HEK293T (cell line): ENCODE measurements around the gene PHF23.

Source experiments
- CTCF ChIA-PET: fragments of 350-600 bp; formaldehyde crosslinking; extraction: SDS; loops from one replicate; lab custom pipeline; 2021; ENCODE audit warnings: antibody characterized with exemption, inconsistent platforms; lab: Yijun Ruan, JAX
- POLR2A ChIA-PET: fragments of 350-600 bp; formaldehyde crosslinking; extraction: SDS; loops from one replicate; lab custom pipeline; 2020; ENCODE audit warnings: antibody characterized with exemption, inconsistent platforms; lab: Yijun Ruan, JAX
- DNase-seq: peaks from one replicate; pipeline ENCODE4 v3.0.0; 2012; ENCODE audit warnings: mixed read lengths; ENCODE audit errors: extremely low spot score
- ARNT ChIP-seq: fragments of 450-650 bp; IDR thresholded peaks from 2 replicates; pipeline ENCODE4 v1.6.1; 2017; ENCODE audit warnings: mild to moderate bottlenecking
- BHLHE40 ChIP-seq: fragments of 450-650 bp; IDR thresholded peaks from 2 replicates; pipeline ENCODE4 v1.6.1; 2016; ENCODE audit warnings: mild to moderate bottlenecking, moderate library complexity, borderline replicate concordance
- CTBP1 ChIP-seq: fragments of 450-650 bp; IDR thresholded peaks from 2 replicates; pipeline ENCODE4 v1.6.1; 2016; ENCODE audit warnings: borderline replicate concordance
- ELF4 ChIP-seq: fragments of 450-650 bp; IDR thresholded peaks from 2 replicates; pipeline ENCODE4 v1.6.1; 2017; ENCODE audit warnings: antibody characterized with exemption
- FOXA1 ChIP-seq: fragments of 450-650 bp; IDR thresholded peaks from 2 replicates; pipeline ENCODE4 v1.6.1; 2016; ENCODE audit warnings: mild to moderate bottlenecking
- FOXK2 ChIP-seq: fragments of 450-650 bp; IDR thresholded peaks from 2 replicates; pipeline ENCODE4 v1.6.1; 2016; ENCODE audit warnings: mild to moderate bottlenecking
- FOXM1 ChIP-seq: fragments of 450-650 bp; IDR thresholded peaks from 2 replicates; pipeline ENCODE4 v1.6.1; 2017; ENCODE audit warnings: mild to moderate bottlenecking, borderline replicate concordance
- HDGF ChIP-seq: fragments of 450-650 bp; IDR thresholded peaks from 2 replicates; pipeline ENCODE4 v1.6.1; 2017; ENCODE audit warnings: antibody characterized with exemption, borderline replicate concordance
- L3MBTL2 ChIP-seq: fragments of 450-650 bp; conservative IDR thresholded peaks from 2 replicates; pipeline ENCODE4 v1.6.1; 2016; ENCODE audit warnings: mild to moderate bottlenecking
- LEF1 ChIP-seq: fragments of 450-650 bp; IDR thresholded peaks from 2 replicates; pipeline ENCODE4 v1.6.1; 2017; ENCODE audit warnings: mild to moderate bottlenecking, borderline replicate concordance
- NFRKB ChIP-seq: fragments of 450-650 bp; IDR thresholded peaks from 2 replicates; pipeline ENCODE4 v1.6.1; 2016; ENCODE audit warnings: mild to moderate bottlenecking, moderate library complexity
- SP1 ChIP-seq: fragments of 450-650 bp; IDR thresholded peaks from 2 replicates; pipeline ENCODE4 v1.6.1; 2017
- SUZ12 ChIP-seq: fragments of 450-650 bp; IDR thresholded peaks from 2 replicates; pipeline ENCODE4 v1.6.1; 2016; ENCODE audit warnings: mild to moderate bottlenecking
- TARDBP ChIP-seq: fragments of 450-650 bp; IDR thresholded peaks from 2 replicates; pipeline ENCODE4 v1.6.1; 2016
- ZNF384 ChIP-seq: fragments of 450-650 bp; IDR thresholded peaks from 2 replicates; pipeline ENCODE4 v1.6.1; 2016
- TF ChIP-seq, protein P1 (sequence below): fragments of 450-650 bp; IDR thresholded peaks from 2 replicates; pipeline ENCODE4 v1.6.1; 2016

PHF23 gene

DNA sequence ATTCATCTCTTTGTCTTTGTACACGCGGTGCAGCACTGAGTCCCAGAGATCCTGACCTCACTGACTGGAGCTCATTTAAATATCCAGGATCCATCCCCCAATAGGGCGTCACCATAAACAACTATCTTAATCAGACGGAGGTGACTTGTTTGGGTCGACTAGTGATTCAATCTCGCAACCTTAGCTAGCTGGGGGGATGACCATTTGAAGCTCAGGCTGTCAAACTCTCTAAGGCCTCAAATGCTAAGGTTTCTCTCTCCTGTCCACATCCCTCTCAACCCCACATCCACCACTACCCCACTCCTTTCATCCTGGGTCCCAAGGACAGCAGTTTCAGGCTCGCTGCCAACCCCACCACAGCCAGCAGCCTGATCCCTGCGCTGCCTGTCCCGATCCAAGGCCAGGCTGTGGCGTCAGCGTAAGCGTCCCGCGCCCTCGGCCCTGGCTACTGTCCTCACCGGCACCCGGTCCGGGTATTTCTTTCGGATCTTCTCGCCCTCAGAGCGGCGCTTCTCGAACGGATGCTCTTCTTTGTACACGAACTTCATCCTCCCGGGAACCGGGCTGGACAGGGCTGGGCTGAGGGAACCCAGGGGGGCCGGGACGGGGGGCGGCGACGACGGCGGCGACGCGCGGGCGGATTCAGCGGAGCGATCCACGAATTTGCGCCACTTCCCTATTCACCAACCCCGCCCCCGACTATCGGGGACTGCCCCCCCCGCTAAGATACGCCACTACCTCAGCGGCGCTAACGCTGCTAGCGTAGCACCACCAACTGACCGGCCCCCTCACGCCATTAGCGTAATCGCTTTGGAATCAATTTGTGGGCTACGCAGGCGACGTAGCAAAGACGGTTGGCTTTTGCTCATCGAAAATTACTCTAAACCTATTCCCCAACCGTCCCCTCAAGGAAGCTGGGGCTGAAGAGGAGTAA is 2.8 kb upstream of the PHF23 start, which contains the start of gene GABARAP:
GABARAP (minus strand) TSS at position 667 of the 934 bp plus-strand sequence; CDS start at position 548, 119 bp downstream.
- CTCF ChIA-PET: interaction anchor here (0.9 to 1.4 kb wide), 2 partner anchors 9 to 21 kb away, joined by 3 to 4 read pairs; partner anchors contain the start of gene CTDNEP1
- TF ChIP-seq NFRKB: no peak
- no peak for TF ChIP-seq ELF4
- TF ChIP-seq FOXM1: peak; percentile 85; the same call in 1 of the 2 replicates
- no peak; the same call in 1 of the 2 replicates for TF ChIP-seq CTBP1
- no peak for TF ChIP-seq FOXK2
- TF ChIP-seq BHLHE40: no peak
- peak; percentile 57 for TF ChIP-seq L3MBTL2
- POLR2A ChIA-PET: interaction anchor here (0.7 to 9.7 kb wide), 12 partner anchors 8 to 88 kb away, joined by 3 to 166 read pairs (median 5); partner anchors contain the start of genes ACADVL, CTDNEP1, DLG4 and DVL2
- DNase-seq: peak; percentile 66

DNA sequence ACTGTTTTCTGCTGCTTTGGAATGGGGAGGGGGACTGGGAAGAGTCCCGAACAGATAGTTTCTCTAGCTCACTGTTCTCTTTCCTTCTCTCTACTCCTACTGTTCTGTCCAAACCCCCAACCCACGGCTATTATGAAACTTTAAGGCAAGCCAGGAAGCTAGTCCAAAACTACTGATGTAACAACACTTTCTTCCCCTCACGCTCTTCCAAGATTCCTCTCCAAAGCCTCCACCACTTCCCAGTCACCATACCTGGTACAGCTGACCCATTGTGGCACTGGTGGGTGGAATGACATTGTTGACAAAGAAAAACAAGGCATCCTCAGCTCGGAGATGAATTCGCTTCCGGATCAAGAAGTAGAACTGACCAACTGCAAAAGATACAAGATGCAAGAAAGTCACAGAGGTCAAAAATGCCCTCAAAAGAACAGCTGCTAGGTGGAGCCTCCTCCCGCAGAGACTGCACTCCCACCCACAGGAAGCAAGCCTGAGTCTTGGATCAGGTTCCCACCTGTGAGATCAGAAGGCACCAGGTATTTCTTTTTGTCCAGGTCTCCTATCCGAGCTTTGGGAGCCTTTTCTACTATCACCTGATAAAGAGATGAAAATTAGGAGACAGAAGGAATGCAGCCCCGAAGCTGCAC is 2.0 kb upstream of the PHF23 start:
- TF ChIP-seq ARNT (no peak), HDGF (no peak), ZNF384 (no peak), NFRKB (no peak), LEF1 (no peak), ELF4 (no peak), SP1 (no peak), FOXK2 (no peak), BHLHE40 (no peak), L3MBTL2 (no peak), TARDBP (no peak)
- TF ChIP-seq, protein P1, sequence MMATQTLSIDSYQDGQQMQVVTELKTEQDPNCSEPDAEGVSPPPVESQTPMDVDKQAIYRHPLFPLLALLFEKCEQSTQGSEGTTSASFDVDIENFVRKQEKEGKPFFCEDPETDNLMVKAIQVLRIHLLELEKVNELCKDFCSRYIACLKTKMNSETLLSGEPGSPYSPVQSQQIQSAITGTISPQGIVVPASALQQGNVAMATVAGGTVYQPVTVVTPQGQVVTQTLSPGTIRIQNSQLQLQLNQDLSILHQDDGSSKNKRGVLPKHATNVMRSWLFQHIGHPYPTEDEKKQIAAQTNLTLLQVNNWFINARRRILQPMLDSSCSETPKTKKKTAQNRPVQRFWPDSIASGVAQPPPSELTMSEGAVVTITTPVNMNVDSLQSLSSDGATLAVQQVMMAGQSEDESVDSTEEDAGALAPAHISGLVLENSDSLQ: no peak
- POLR2A ChIA-PET: interaction anchor here (0.7 to 9.7 kb wide), 9 partner anchors 9 to 89 kb away, joined by 3 to 166 read pairs (median 5); partner anchors contain the start of genes ACADVL, CTDNEP1, DLG4 and ELP5
- no peak for DNase-seq
- CTCF ChIA-PET: interaction anchor here (1.4 kb wide), 1 partner anchor 10 kb away, joined by 3 read pairs; the partner anchor contains the start of gene CTDNEP1

DNA sequence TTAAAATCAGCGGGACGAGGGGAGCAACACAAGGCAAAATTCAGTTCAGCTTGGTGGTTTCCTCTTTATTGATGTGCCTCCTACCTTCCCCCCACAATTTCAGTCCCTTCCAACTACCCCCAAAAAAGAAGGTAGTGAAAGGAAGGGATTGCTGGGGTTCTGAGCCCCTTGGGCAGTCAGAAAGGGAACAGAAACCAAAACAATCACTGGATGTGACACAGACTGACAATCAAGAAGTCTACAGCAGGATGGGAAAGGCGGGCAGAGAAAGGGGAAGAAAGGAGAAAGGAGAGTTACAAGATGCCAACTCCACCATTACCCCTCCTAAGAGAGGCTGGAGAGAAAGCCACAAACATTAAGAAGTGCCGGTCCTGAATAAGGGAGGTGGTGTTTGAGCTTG is 1.1 kb upstream of the PHF23 start:
- TF ChIP-seq FOXK2 (no peak), BHLHE40 (no peak), L3MBTL2 (no peak), ARNT (no peak), NFRKB (no peak), SUZ12 (no peak), CTBP1 (no peak)
- no peak for DNase-seq
- ChIA-PET CTCF (interaction anchor here (1.4 kb wide), 1 partner anchor 11 kb away, joined by 3 read pairs; the partner anchor contains the start of gene CTDNEP1), POLR2A (interaction anchor here (6.3 to 9.7 kb wide), 2 partner anchors 10 to 19 kb away, joined by 52 to 166 read pairs; partner anchors contain the start of genes ACADVL, CTDNEP1, DLG4 and ELP5)

DNA sequence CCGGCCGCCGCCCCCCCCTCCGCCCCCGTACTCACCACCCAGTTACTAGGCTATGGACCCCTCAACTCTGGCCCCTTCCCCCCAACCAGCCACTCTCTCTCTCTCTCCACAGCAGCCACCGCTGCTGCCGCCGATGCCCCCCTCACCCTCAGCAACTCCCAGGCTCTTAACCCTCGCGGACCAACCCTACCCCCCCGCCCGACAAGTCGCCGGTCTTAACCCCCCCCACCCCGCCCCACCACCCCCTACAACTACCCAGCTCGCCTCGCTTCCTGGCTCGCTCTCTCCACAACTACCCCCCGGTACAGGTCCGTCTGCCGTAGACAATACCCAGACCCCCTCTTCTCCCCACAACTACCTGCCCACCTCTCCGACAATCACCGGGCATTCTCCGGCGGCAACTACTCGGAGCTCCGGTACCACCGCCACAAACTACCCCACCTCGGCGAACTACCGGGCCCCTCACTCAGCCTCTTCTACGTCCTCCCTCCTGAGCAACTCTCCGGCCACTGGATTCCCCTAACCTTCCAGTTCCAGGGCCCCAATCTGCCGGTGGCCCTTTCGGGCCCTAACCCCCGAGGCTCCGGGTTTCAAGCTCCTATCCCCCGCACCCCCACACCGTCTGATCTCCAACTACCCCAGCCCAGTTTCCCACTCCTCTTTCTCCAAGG is 702 bp downstream of the PHF23 start:
- DNase-seq: no peak
- POLR2A ChIA-PET: interaction anchor here (1.2 to 9.7 kb wide), 4 partner anchors 12 to 91 kb away, joined by 5 to 166 read pairs (median 32); partner anchors contain the start of genes ACADVL, CTDNEP1, DLG4 and ELP5

DNA sequence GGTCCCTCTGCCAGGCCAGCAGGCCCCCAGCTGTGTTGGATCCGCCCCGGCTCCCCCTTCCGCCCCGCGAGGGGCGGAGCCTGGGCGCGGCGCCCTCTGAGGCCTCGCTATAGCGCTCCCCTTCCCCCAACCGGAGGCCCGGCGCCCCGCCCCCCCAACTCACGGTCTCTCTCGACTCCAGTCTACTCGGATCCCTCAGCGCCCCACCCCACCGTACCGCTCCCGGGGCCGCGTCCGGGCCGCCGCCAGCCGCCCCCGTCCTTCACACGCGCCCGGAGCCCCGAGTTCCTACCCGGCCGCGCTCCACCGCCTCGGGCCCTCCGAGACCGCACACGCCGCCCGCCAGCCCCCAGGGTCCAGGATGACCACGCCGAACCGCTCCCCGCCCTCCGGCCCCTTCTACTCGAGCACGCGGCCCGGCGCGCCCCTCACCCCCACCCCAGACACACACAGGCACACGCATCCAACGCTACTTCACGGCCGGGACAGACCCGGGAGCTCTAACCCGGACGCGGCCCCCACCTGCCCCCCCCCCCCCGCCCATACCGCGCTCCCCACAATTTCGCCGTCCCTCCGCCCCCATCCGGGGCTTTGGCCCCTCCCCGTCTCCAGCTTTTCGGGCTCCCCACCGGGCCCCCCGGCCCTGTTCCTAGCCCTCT is 1.4 kb downstream of the PHF23 start:
- CTCF ChIA-PET: no interaction called here
- DNase-seq: peak; percentile 38
- POLR2A ChIA-PET: interaction anchor here (1.1 to 9.7 kb wide), 4 partner anchors 12 to 71 kb away, joined by 3 to 166 read pairs (median 32); partner anchors contain the start of genes ACADVL, CTDNEP1, DLG4 and ELP5
- no peak for TF ChIP-seq ELF4
- TF ChIP-seq L3MBTL2: no peak
- TF ChIP-seq FOXA1: no peak
- no peak for TF ChIP-seq SP1
- TF ChIP-seq FOXM1: no peak
- no peak for TF ChIP-seq NFRKB
- TF ChIP-seq HDGF: no peak
- no peak for TF ChIP-seq SUZ12
- TF ChIP-seq FOXK2: no peak
- no peak for TF ChIP-seq BHLHE40
- TF ChIP-seq CTBP1: no peak
- TF ChIP-seq ZNF384: no peak
- no peak for TF ChIP-seq TARDBP
- TF ChIP-seq, protein P1: no peak
- no peak for TF ChIP-seq ARNT
- TF ChIP-seq LEF1: no peak

More for the DNA sequence above, 702 bp downstream of the PHF23 start:
- TF ChIP-seq HDGF (no peak), ELF4 (no peak), BHLHE40 (no peak), NFRKB (no peak), FOXK2 (no peak)
- CTCF ChIA-PET: no interaction called here
